HEK293 (cell line): ENCODE measurements around the gene UBE2G1.

Experiments used
- SETDB1 ChIP-seq: IDR thresholded peaks from one replicate; pipeline ENCODE4 v1.6.1; 2017; ENCODE audit warnings: mild to moderate bottlenecking, low read length, moderate library complexity, mixed read lengths; ENCODE audit not compliant: insufficient read length
- SP2 ChIP-seq: fragments of 450-650 bp; formaldehyde crosslinking; IDR thresholded peaks from 2 replicates; pipeline ENCODE4 v1.5.1; 2016; ENCODE audit warnings: missing biosample characterization, missing genetic modification characterization
- ZFHX2 ChIP-seq: fragments of 450-650 bp; formaldehyde crosslinking; conservative IDR thresholded peaks from 2 replicates; pipeline ENCODE4 v1.5.1; 2016; ENCODE audit warnings: missing biosample characterization, missing genetic modification characterization
- ZNF19 ChIP-seq: fragments of 450-650 bp; formaldehyde crosslinking; IDR thresholded peaks from 2 replicates; pipeline ENCODE4; 2016; ENCODE audit warnings: missing biosample characterization, missing genetic modification characterization, low read depth
- ZNF274 ChIP-seq, 2 experiments: fragments of 200-500 bp in 1 of 2; fragments of 450-650 bp in 1 of 2; sonication (Bioruptor generic) in 1 of 2; formaldehyde crosslinking in 1 of 2; IDR thresholded peaks; 2 replicates each; pipeline versions ENCODE4 v1.5.1 to v1.6.1; 2014 to 2016; ENCODE audit warnings: borderline replicate concordance in 1 of 2, inconsistent platforms in 1 of 2, low read length in 1 of 2, missing biosample characterization in 1 of 2, missing genetic modification characterization in 1 of 2

DNA sequence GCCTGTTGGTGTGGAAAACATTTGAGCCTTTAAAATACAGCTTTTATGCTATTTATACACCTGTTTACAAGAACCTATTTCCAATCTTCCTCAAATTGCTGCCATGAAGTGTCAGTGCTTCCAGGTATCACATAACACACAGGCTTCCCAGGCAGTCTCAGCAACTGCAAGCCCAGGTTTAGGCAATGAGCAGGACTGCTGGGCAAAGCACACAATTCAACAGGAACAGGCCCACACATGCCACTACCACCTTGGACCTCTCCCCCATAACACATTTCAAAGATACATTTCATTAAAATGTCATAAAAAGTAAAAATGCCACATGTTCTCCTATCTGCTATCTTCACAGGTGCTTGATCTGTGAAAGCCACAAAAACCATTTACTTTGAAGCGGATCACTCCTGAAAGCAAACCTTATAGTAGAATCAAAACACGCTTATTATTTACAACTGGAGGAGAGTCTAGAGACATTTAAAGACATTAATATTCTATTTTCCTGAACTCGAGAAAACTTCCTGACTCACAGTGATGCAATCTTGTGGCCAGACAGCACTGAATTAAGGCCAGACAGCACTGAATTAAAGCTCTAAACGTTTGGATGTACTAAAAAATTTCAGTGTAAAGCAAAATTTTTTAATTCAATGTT, 134.2 kb downstream of the UBE2G1 start:
- TF ChIP-seq SETDB1 (no peak), ZNF19 (tag by site-specific recombination) (no peak), ZFHX2 (no peak), ZNF274 (IDR thresholded peaks at IDR 0.05; ENCODE audit: low read length) (no peak), ZNF274 (tag by site-specific recombination; IDR thresholded peaks at IDR 0.05; ENCODE audit: borderline replicate concordance) (no peak), SP2 (tag by site-specific recombination) (no peak)
